ENCODE results near the gene TMA7. TPM values are rescaled to one million over a fixed set of nuclear protein-coding genes. Genes with fewer than 3 reads are reported as not detected.

Gene TMA7
- total and polyA plus RNA-seq, 10 of the 15 experiments (the other 5 are each of a cell fraction or from before 2014, with no cell fraction given): 319 to 1,760 (median 752) TPM

DNA sequence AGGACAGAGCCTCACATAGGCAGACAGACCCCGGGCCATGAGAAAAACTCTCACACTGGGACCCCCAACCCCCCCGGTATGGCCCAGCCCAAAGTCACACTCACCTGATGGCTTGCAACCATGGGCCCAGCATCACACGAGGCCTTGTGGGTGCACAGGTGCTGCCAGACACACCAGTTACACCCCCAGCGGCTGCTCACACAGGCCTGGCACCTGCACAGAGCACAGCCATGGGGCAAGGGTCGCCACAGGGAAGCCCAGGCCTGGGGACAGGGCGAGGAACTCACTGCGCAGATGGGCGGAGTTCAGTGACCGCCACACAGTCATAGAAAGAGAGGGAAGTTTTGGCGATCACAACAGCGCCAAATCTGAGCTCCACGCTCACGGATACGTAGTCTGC is 19.5 kb upstream of the TMA7 start:
- H3K36me3 ChIP-seq (ENCODE audit: control insufficient read depth in 2 of 2, insufficient read depth in 2 of 2, low read length in 1 of 2): no peaks in the 10 kb centered on the region
- TF ChIP-seq SUZ12 (IDR thresholded peaks at IDR 0.05; ENCODE audit: unreplicated experiment) (no peak), BCL11A (IDR thresholded peaks at IDR 0.05; ENCODE audit: low read depth, low read length) (no peak), RELA (IDR thresholded peaks at IDR 0.05; ENCODE audit: borderline replicate concordance, partially characterized antibody) (no peak), POLR2A (IDR thresholded peaks at IDR 0.05; ENCODE audit: low read depth, low read length) (no peak), NFXL1 (IDR thresholded peaks at IDR 0.05; ENCODE audit: borderline replicate concordance) (no peak), JUNB (IDR thresholded peaks at IDR 0.05) (no peak), KAT2A (conservative IDR thresholded peaks at IDR 0.05; ENCODE audit: control insufficient read depth, low read depth, low read length) (no peak), CBX5 (IDR thresholded peaks at IDR 0.05; ENCODE audit: low read depth) (no peak), SPI1 (IDR thresholded peaks at IDR 0.05; ENCODE audit: borderline replicate concordance, insufficient read depth, low read depth, low read length) (no peak), CREM (IDR thresholded peaks at IDR 0.05; ENCODE audit: low read depth) (no peak), SRF (IDR thresholded peaks at IDR 0.05; ENCODE audit: low read depth in 2 of 2, low read length in 2 of 2) (no peak), NR2F1 (conservative IDR thresholded peaks at IDR 0.05) (no peak), ZNF274 (IDR thresholded peaks at IDR 0.05; ENCODE audit: insufficient read depth, insufficient read length) (no peak)
- TF ChIP-seq, protein P1, sequence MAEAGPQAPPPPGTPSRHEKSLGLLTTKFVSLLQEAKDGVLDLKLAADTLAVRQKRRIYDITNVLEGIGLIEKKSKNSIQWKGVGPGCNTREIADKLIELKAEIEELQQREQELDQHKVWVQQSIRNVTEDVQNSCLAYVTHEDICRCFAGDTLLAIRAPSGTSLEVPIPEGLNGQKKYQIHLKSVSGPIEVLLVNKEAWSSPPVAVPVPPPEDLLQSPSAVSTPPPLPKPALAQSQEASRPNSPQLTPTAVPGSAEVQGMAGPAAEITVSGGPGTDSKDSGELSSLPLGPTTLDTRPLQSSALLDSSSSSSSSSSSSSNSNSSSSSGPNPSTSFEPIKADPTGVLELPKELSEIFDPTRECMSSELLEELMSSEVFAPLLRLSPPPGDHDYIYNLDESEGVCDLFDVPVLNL (IDR thresholded peaks at IDR 0.05; ENCODE audit: low read depth, low read length): no peak
- TF ChIP-seq, protein P2, sequence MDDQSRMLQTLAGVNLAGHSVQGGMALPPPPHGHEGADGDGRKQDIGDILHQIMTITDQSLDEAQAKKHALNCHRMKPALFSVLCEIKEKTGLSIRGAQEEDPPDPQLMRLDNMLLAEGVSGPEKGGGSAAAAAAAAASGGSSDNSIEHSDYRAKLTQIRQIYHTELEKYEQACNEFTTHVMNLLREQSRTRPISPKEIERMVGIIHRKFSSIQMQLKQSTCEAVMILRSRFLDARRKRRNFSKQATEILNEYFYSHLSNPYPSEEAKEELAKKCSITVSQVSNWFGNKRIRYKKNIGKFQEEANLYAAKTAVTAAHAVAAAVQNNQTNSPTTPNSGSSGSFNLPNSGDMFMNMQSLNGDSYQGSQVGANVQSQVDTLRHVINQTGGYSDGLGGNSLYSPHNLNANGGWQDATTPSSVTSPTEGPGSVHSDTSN (IDR thresholded peaks at IDR 0.05; ENCODE audit: insufficient replicate concordance, low read depth, low read length): no peak
- BruUV-seq (replicated peaks): no TSS peak
- H3K9ac ChIP-seq (ENCODE audit: control insufficient read depth, insufficient read depth, low read length): no peak overlapping the region
- DNase-seq (ENCODE audit: low read depth, low spot score): no peak
- H3K27ac ChIP-seq (ENCODE audit: control insufficient read depth, insufficient read depth): no peak overlapping the region
- no peak for ATAC-seq
- FAIRE-seq: no peak
- H3K4me3 ChIP-seq: no peak overlapping the region
- CTCF ChIA-PET: interaction anchor here (1.3 to 1.6 kb wide), 2 partner anchors 16 to 20 kb away, joined by 5 to 7 read pairs; no protein-coding TSS in a partner anchor
- no peaks in the 10 kb centered on the region for H3K79me2 ChIP-seq (ENCODE audit: control insufficient read depth, insufficient read depth, low read length)
- no peaks in the 10 kb centered on the region for H4K20me1 ChIP-seq (ENCODE audit: control insufficient read depth, insufficient read depth)
- in situ Hi-C loops (cut with MboI): no loop called here
- WGBS (ENCODE audit: insufficient coverage, insufficient replicate concordance, low lambda C conversion rate, missing lambda C conversion rate): 49% methylated on average over 14 of the region's 14 CpGs
- H3K4me2 ChIP-seq (ENCODE audit: control insufficient read depth, insufficient read depth): no peak overlapping the region
- POLR2A ChIA-PET: no interaction called here
- no peaks in the 10 kb centered on the region for H3K4me1 ChIP-seq (ENCODE audit: control insufficient read depth, insufficient read depth, low read length)
- intact Hi-C loops (cut with micrococcal nuclease; ENCODE audit: unreplicated experiment): no loop called here
- SMC1A ChIA-PET (ENCODE audit: uncharacterized antibody, unreplicated experiment): interaction anchor here (1.5 to 2.6 kb wide), 2 partner anchors 15 to 18 kb away, joined by 3 to 8 read pairs; no protein-coding TSS in a partner anchor
- RAD21 ChIA-PET (ENCODE audit: unreplicated experiment): no interaction called here
- no peaks in the 10 kb centered on the region for H3K27me3 ChIP-seq (replicated peaks in 1 of 2; ENCODE audit: control insufficient read depth in 2 of 2, insufficient read depth in 2 of 2, low read length in 1 of 2)
- H3K9me3 ChIP-seq (replicated peaks; ENCODE audit: control insufficient read depth, insufficient read depth, low read length): no peaks in the 10 kb centered on the region
- no peak overlapping the region for H2AFZ ChIP-seq (ENCODE audit: control insufficient read depth, low read depth, low read length)

Measured in GM12878 (cell line).